Muscle of back (tissue), 13 donors: Measurements from ENCODE around the gene SLC13A2. TPM values are rescaled to one million over a fixed set of nuclear protein-coding genes. Genes with fewer than 3 reads are reported as not detected.
"Not testable (repeated sequence)": the region's sequence is repeated elsewhere in the genome, so short reads cannot be mapped to it uniquely, and the experiment has no call there.

Experiments used
- DNase-seq, 3 donors: peaks; one replicate each; pipeline versions ENCODE4 v3.0.0 to v3.0.0-alpha.2; 2013
- long read RNA-seq, 9 donors: transcript quantifications; one replicate each; lab custom pipeline, GENCODE V29; 2026
- polyA plus RNA-seq, 10 donors: library from polyadenylated mRNA; unstranded; fragments of 120-200 nt; gene quantifications; one replicate each; pipeline ENCODE4 v1.2.1, GENCODE V29; 2013; ENCODE audit not compliant: insufficient read length in 10 of 10

Gene SLC13A2, protein sequence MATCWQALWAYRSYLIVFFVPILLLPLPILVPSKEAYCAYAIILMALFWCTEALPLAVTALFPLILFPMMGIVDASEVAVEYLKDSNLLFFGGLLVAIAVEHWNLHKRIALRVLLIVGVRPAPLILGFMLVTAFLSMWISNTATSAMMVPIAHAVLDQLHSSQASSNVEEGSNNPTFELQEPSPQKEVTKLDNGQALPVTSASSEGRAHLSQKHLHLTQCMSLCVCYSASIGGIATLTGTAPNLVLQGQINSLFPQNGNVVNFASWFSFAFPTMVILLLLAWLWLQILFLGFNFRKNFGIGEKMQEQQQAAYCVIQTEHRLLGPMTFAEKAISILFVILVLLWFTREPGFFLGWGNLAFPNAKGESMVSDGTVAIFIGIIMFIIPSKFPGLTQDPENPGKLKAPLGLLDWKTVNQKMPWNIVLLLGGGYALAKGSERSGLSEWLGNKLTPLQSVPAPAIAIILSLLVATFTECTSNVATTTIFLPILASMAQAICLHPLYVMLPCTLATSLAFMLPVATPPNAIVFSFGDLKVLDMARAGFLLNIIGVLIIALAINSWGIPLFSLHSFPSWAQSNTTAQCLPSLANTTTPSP
- polyA plus RNA-seq: not detected
- long read RNA-seq, donor 1: 0 reads
- long read RNA-seq, donor 2: 0 reads
- long read RNA-seq, donor 3: 0 reads
- long read RNA-seq, donor 4: 0 reads
- long read RNA-seq, donor 5: 0 reads
- long read RNA-seq, donor 6: 0 reads
- long read RNA-seq, donor 7: 0 reads
- long read RNA-seq, donor 8: 0 reads
- long read RNA-seq, donor 9: 0 reads

- no peak for DNase-seq
These were observed at the start of gene SLC13A2 for GRCh38 chr17:28473542-28473941. Gene SLC13A2, plus strand, starts transcription at chr17:28473644. Its CDS starts 69 bp downstream, at chr17:28473713.

GRCh38 chr17:28425206-28425605, 48.2 kb upstream of the SLC13A2 start:
- DNase-seq: no peak

DNA sequence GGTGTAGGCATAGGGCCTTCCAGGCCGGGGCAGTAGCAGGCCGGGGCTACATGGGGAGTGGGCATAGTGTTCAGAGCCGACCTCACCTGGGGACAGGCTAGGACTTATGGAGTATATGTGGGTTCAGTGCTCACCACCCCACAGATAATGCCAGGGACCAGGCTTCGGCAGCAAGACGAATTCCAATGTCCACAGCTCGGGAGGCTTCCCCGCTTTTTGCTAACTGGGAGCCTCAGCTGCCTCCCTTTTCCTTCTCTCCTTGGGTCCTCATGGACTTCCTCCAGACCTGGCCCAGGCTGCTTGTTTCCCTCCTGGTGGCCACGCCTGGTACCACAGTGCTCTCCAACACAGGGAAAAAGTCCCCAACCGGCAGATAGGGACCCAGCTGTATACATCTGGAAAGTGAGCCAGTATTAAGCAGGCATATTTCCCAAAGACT, 47.3 kb upstream of the SLC13A2 start:
- DNase-seq: no peak

DNA sequence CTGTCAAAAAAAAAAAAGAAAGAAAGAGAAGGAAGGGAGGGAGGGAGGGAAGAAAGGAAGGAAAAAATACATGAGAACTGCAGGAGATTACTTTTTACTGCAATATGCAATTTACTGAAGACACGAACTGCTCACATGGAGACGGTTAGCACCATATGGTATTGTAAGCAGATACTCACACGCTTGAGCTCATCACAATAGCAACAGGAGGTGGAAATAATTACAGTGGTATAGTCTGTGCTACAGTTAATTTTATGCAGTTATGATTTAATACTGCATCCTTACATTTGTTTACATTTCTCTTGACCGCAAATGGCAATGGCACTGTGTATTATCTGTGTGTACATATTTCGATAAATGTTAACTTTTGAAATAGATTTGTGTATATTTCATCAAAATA, 46.1 kb upstream of the SLC13A2 start:
- no peak for DNase-seq

DNA sequence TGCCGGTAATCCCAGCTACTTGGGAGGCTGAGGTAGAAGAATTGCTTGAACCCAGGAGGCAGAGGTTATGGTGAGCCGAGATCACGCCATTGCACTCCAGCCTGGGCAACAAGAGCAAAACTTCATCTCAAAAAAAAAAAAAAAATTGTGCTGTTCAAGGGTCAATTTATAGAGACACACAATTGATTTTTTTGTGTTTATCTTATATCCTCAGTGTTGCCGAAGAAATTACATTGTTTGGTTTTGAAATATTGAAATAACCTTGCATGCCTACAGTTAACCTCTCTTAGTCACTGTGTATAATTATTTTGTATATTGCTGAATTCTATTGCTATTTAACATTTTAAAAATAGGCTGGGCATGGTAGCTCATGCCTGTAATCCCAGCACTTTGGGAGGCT, 45.5 kb upstream of the SLC13A2 start:
- not testable (repeated sequence) for DNase-seq

DNA sequence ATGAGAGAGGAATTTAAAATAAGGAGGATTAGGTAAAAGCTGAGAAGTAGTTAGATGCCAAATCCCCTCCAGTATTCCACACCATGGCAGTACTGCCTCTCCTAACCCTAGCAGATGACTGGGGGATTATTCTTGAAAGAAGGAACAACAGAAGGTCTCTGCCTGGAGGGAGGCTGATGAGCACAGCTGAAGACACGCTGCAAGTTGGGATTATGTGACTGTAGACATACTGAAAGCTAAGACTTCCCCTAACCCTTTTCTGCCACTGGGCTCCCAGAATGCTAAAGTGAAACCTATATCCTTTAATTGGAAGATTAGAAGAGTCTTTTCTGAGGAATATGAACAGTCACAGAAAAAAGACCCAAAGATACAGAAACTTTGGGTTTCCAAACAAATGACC, 39.7 kb upstream of the SLC13A2 start:
- DNase-seq: no peak

GRCh38 chr17:28434326-28434725, 39.1 kb upstream of the SLC13A2 start:
- DNase-seq: not testable (repeated sequence)

DNA sequence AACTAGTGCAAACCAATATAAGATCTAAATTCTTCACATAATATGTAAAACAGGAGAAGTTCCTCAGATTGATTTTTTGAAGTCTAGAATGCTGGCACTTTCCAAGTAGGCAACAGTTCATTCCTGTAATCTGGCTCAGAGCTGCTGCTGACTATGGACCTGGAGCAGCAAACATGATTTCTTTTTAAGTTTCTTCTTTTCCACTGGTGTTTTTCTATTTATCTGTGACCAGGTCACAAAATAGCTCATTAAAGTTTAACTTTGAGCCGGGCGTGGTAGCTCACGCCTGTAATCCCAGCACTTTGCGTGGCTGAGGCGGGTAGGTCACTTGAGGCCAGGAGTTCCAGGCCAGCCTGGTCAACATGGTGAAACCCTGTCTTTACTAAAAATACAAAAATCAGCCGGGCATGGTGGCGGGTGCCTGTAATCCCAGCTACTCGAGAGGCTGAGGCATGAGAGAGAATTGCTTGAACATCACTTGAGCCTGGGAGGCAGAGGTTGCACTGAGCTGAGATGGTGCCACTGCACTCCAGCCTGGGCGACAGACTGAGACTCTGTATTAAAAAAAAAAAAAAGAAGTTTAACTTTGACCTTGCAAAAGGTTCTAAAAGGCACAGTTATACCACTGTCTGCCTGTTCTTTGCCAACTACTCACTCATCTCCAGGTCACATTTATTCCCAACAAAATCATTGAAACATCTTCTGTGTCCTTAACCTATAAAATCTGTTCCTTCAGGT, 29.4 kb upstream of the SLC13A2 start:
- no peak for DNase-seq

DNA sequence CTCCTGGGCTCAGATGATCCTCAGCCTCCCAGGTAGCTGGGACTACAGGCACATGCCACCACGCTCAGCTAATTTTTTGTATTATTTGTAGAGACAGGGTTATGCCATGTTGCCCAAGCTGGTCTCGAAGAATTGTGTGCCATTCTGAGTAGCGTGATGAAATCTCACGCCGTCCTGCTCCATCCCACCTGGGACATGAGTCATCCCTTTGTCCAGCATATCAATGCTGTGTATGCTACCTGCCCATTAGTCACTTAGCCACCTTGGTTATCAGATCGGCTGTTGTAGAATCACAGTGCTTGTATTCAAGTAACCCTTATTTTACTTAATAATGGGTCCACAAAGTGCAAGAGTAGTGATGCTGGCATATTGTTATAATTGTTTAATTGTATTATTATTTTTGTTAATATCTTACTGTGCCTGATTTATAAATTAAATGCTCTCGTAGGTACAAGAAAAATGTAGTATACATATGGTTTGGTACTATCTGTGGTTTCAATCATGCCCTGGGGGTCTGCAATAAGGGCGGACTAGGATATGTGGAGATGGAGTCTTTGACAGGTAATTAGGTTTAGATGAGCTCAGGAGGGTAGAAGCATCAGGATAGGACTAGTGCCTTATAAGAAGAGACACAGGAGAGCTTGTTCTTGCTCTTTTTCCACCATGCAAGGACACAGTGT, 26.6 kb upstream of the SLC13A2 start:
- no peak for DNase-seq

- DNase-seq: no peak
These were observed 26.1 kb upstream of the SLC13A2 start for GRCh38 chr17:28447396-28447760.

- no peak for DNase-seq
These were observed 23.6 kb upstream of the SLC13A2 start for GRCh38 chr17:28449859-28450258.

GRCh38 chr17:28457890-28458289, 15.6 kb upstream of the SLC13A2 start:
- DNase-seq: no peak

- DNase-seq: not testable (repeated sequence)
These were observed 14.6 kb upstream of the SLC13A2 start for GRCh38 chr17:28458881-28459280.

DNA sequence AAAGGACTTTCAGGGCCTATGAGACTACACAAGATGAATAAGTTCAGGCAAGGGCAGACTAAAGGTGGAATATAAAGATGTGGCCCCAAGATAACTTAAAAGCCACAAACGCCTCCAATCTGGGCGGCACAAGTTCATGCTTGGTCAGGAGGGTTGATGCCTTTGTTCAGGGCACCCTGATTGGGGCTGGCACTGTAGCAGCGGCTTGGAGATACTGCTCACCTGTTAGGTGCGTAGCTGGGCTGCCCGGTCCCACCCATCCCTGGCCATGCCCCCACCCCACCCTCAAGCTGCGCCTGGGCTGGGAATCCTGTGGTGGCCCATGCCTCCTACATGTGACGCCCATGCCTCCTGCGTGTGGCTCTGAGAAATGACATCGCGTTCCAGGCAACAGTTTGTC, 12.5 kb upstream of the SLC13A2 start:
- DNase-seq: no peak

DNA sequence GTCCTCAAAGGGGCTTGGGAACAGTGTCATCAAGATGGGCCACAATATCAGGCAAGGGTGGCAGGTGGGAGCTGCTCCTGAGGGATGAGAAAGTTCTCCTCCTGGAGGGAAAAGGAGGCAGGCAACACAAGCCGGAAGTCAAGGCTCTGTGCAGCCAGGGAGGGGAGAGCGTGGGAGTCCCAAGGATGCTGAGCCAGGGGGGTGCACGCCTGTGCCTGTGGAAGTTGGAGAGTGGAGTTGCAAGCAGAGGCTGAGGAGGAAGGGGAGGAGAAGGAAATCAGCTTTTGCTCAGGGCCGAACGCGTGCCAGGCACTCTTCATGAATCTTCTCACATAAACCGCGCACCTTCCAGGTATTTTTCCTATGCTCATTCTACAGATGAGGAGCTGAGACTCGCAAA, 7.4 kb upstream of the SLC13A2 start:
- DNase-seq: no peak

- no peak for DNase-seq
These were observed 6.9 kb upstream of the SLC13A2 start for GRCh38 chr17:28466521-28467048.

GRCh38 chr17:28467456-28468025, 5.9 kb upstream of the SLC13A2 start:
- peak in 1 of 3 donors; percentile 5 for DNase-seq

GRCh38 chr17:28468033-28468735, 5.3 kb upstream of the SLC13A2 start:
- not testable (repeated sequence) for DNase-seq

DNA sequence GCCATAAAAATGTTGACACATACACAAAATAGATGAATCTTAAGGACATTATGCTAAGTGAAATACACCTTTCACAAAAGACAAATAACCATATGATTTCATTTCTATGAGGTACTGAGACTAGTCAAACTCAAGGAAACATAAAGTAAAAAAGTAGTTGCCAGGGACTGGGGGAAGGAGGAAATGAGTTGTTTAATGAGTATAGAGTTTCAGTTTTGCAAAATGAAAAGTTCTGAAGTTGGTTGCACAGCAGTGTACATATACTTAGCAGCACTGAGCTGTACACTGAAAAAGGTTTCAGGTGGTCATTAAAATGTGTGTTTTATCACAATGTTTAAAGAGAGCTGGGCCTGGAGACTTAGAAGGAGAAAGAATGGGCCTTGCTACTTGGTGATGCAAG, 4.7 kb upstream of the SLC13A2 start:
- no peak for DNase-seq

DNA sequence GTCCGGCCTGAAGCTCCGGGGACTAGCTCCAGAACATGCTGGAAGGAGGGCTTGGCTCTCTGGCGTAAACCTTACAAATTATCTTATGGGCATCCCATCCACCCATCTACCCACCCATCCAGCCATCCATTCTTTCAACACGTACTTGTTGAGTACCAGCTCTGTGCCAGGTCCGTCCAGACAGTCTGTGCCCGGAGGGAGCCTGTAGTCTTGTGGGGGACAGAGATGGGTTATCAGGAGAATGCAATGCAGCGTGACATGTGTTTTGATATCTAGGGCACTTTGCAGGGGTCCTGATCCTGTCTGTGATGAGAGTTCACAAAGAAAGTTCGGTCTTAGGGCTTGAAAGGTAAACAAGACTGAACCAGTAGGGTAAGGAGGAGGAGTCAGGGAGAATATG, 4.1 kb upstream of the SLC13A2 start:
- no peak for DNase-seq
